Measurements from ENCODE around the gene FEM1A.
"Not testable (repeated sequence)": the region's sequence is repeated elsewhere in the genome, so short reads cannot be mapped to it uniquely, and the experiment has no call there.

Gene FEM1A

DNA sequence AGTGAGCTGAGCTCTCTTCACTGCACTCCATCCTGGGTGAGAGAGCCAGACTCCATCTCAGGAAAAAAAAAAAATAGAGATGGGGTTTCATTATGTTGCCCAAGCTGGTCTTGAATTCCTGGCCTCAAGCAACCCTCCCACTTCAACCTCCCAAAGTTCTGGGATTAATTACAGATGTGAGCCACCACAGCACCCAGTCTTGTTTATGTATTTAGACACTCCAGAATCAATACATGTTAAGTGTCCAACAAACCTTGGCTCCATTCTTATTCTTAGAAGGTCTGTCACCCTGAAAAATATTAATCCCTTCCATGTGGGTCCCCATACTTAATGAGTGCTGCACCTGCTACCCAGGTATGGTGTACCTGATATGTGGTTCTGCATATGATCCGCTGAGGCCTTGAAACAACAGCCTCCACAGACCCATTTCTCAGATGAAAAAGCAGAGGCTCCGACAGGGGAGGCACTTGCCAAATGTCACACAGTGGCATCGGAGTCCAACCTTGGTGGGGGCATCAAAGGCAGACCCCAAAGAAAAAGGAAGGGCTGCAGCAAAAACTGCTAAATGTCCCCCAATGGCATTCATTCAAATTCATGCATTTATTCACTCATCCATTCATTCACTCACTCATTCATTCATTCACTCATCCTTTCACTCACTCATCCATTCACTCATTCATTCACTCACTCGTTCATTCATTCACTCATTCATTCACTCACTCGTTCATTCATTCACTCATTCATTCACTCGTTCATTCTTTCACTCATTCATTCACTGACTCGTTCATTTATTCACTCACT, 23.3 kb downstream of the FEM1A start:
- DNase-seq (ENCODE audit: low read depth): no peak

DNA sequence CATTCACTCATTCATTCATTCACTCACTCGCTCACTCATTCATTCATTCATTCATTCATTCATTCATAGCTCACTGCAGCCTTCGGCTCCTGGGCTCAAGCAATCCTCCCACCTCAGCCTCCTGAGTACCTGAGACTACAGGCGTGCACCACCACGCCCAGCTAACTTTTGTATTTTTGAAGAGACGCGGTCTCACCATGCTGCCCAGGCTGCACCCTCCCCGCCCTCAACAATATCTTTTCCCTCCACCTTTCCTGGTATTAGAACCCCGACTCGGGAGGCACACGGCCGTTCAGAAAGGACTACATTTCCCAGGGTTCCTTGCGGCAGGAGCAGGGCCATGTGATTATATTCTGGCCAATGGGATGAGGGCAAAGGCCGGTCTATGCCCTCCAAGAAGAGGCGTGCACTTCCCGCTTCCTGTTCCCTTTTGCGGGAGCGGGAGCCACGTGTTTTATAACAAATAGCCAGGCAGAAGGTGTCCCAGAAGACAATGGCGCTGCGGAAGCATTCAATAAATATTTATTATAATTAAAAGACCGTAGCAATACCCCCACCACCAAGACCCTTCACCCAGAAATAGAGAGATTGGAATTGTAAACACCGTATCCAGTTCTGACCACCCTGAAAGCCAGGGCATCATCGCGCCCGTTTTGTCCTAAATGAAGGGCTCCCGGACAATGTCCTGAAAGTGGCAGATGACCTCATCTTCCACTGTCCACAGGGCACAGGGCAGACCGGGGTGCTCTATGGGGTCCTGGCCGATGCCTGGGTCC, 24.1 kb downstream of the FEM1A start:
- DNase-seq (ENCODE audit: low read depth): peak; percentile 91

DNA sequence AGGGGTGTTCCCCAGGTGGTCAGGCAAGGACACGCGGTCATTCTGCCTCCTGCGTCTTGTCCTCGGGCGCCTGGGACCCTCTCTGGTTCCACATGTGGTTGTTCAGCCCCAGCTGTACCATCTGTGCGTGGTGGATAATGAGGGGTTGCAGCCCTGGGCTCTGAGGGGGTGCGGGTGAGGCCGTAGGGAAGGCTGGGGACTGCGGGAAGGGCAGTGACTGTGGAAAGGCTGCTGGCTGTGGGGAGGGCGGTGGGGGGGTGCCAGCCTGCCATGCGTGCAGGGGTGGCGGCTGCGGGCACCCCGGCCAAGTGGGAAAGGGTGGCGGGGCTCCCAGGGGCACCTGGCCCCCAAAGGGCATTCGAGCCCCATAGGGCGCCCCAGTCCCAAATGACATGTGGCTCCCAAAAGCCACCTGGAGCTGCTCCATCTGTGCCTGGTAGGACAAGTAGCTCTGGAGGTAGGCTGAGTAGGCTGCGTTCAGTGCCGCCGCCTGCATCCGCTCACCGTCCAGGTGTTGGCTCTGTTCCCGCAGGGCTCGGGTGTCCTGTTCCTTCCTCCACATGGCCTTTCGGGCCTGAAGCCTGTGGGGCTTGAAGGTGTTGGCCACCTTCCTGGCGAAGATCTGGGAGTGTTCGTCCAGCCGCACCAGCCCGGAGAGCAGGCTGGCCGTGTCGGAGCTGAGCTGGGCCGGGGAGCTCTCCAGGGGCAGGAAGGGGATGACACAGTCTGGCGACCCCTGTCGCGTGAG, 24.8 kb downstream of the FEM1A start:
- no peak for DNase-seq (ENCODE audit: low read depth)

DNA sequence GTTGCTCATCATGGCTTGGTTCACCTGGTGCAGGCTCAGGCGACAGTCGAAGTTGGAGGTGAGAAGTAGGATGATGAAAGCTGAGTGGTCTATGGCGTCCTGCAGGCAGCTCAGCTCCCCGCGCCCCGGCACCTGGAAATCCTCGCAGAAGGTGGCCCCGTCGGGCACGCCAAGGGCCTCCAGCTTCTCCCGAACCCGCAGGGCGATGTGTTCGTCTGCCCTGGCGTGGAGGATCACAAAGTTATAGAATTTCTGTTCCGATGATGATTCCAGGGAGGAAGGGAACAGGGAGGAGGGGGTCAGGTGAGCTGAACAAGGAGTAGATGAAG, 25.4 kb downstream of the FEM1A start:
- no peak for DNase-seq (ENCODE audit: low read depth)

DNA sequence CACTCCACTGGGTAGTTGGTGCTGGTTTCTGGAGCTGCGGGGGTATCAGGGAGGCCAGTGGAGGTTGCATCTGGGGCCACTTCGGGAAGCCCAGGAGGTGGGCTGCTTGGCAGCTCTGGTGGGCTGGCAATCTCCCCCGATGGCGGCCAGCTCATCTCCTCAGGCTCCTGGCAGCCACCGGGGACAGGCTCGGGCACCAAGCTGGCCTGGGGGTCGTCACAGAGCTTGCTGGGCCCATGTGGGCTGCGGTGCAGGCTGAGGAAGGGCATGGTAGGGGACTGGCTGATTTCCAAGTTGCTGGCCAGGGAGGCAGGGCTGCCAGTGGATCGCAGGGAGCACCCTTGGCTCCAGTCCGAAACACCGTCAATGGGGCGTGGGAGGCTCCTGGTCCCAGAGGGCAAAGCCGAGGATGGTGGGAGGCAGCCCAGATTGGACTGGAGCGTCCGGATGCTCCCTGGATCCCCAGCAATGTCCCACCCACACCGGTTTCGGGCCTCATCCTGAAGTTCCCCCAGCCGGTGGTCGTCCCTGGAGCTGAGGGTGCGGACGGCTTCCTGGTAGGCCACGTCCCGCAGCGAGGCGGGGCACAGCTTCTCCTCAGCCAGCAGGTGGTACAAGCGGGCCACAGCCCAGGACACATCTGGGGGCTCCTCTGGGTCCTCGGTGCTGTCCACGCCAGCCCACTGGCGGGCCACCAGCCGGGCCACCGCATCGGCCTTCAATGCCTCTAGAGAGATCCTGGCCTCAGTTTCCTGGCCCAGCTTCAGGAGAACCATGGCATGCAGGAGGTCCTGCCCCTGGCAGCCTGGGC, 26.1 kb downstream of the FEM1A start:
- DNase-seq (ENCODE audit: low read depth): no peak

DNA sequence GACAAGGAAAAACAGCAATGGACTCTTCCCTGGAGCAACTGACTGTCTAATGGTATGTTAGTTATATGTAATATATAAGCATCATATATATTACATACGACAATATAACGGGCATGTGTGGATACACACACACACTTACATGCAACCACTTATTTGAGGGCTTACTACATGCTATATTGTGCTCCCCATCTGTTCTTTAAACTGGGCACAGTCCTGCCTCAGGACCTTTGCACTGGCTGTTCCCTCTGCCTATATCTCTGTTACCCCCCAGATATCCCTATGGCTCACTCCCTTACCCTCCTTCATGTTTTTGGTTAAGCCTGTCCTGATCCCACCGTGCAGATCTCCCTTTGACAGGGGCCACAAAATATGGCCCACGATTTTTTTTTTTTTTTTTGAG, 29.7 kb downstream of the FEM1A start:
- no peak for DNase-seq (ENCODE audit: low read depth)

DNA sequence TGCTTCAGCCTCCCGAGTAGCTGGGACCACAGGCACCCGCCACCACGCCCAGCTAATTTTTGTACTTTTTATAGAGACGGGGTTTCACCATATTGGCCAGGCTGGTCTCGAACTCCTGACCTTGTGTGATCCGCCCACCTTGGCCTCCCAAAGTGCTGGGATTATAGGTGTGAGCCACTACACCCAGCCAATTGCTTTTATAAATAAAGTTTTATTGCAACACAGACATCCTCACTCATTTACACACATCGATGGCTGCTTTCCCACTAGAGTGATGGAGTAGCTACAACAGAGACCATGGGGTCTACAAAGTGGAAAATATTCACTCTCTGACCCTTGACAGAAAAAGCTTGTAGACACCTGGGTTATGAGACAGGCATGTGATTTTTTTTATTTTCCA, 30.8 kb downstream of the FEM1A start:
- not testable (repeated sequence) for DNase-seq (ENCODE audit: low read depth)

DNA sequence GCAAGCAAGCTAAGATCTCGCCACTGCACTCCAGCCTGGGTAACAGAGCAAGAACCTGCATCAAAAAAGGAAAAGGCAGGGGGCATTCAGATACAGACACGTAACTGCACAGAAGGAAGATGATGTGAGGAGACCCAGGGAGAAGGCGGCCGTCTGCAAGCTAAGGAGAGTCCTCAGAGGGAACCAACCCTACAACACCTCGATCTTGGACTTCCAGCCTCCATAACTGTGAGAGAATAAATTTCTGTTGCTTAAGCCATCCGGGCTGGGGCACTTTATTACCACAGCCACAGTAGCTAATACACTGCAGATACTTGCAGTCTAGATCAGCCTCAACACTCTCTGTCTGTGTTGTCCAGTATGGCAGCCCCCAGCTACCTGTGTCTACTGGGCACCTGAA, 32.0 kb downstream of the FEM1A start:
- DNase-seq (ENCODE audit: low read depth): no peak

DNA sequence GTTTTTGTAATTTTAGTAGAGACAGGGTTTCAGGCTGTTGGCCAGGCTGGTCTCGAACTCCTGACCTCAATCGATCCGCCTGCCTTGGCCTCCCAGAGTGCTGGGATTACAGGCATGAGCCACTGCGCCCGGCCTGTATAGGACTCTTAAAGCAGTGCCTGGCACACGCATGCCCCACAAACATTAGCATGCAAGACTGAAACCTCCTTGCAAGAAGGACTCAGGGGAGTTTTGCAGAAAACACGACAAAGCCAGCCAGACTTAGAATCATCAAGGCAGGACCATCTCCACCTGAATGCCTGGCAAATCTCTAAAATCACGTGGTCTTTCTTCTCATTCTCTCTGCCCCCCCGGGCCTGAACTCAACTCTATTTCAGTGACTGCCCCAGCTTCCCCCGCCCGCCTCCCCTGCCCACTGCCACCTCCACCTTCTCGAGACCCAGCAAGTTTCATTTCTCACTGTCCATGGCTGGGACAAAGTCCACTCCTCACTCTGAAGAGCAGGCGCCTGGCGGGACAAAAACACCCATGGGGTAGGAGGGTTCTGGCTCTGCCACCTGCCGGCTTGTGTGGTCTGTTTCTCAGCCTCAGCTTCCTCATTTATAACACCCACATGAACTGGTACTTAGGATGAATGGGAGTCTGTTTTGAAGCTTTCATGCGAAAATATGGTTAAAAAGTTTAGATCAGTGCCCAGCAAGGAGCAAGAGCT, 37.6 kb downstream of the FEM1A start:
- DNase-seq (ENCODE audit: low read depth): no peak

DNA sequence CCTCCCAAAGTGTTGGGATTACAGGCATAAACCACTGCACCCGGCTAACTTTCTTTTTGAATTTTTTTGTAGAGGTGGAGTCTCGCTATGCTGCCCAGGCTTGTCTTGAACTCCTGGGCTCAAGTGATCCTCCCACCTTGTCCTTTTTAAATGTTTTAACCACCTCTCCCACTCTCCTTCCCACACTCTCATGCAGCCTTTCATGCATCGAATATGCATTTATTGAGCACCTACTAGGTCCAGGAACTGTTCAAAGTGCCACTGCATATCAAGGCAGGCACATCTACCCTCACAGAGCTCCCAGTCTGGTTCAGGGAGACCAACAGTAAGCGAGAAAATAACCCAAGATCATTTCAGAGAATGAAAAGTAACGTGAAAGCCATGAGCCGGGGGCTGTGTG, 38.8 kb downstream of the FEM1A start:
- DNase-seq (ENCODE audit: low read depth): no peak

DNA sequence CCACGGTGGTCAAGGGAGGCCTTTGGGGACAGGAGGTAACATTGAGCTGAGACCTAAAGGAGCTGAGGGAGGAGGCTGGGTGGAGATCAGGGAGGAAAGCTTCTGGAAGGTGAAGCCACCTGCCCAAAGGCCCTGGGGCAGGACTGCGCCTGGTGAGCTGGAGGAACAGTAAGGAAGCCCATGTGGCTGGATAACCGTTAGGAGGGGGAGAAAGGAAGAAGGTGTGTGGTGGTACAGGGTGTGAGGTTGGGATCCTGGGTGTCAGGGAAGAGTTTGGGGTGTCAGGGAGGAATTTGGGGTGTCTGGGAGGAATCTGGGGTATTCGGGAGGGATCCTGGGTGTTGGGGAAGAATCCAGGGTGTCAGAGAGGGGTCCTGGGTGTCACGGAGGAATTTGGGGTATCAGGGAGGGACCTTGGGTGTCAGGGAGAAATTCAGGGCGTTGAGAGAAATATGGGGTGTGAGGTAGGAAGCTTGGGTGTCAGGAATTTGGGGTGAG, 39.3 kb downstream of the FEM1A start:
- DNase-seq (ENCODE audit: low read depth): no peak

DNA sequence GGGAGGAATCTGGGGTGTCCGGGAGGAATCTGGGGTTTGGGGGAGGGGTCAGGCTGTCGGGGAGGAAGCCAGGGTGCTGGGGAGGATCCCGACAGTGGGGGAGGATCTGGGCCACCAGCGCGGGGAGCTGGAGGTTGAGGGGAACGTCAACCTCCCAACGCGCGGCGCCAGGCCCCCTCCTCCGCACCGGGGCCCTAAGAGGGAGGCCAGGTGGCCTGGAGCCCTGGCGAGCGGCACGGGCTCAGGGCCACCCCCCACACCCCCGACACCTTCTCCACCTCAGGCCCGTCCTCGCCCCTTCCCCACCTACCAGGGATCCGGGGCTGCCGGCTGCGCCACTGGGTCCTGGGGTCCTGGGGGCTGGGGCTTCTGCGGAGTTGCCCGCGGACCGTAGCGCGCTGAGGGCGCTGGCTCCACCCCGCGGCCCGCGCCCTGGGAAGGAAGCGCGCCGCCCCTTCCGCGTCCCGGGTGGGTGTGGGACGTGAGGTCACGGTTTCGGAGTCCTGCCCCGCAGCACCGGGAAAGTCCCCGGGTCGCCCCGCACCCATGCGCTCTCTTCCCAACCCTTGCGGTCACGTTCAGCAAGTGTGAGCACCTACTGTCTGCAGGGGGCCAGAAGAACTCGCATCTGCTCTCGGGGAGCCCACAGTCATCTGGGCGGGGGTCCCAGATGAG, 39.9 kb downstream of the FEM1A start, which contains the start of gene TICAM1:
Gene TICAM1, minus strand, starts transcription at position 409 of the 675 bp plus-strand sequence. CDS start 13,335 bp downstream, outside the sequence.
- DNase-seq (ENCODE audit: low read depth): peak; percentile 76

DNA sequence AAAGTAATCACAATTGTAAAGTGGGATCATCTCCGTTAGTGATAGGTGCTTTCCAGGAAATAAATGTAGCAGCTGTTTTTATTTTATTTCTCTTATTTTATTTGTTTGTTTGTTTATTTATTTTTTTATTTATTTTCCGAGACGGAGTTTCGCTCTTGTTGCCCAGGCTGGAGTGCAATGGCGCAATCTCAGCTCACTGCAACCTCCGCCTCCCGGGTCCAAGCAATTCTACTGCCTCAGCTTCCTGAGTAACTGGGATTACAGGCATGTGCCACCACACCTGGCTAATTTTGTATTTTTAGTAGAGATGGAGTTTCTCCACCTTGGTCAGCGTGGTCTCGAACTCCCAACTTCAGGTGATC, 40.4 kb downstream of the FEM1A start:
- not testable (repeated sequence) for DNase-seq (ENCODE audit: low read depth)

DNA sequence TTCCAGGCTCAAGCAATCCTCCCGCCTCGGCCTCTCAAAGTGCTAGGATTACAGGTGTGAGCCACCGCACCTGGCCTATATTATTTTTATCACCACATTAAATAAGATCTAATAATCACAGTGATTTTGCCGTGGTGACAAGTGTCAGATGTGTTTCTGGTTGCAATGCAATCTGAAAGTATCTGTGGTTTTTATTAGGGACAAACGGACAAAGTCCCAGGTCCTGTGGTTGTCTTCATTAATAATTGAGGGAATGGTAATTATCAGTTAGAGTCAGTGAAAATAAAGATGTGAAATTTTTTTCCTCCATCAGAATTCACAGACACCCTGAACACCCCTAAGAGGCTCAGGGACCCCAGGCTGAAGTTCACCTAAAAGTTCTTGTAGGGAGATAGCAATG, 41.2 kb downstream of the FEM1A start:
- DNase-seq (ENCODE audit: low read depth): no peak

DNA sequence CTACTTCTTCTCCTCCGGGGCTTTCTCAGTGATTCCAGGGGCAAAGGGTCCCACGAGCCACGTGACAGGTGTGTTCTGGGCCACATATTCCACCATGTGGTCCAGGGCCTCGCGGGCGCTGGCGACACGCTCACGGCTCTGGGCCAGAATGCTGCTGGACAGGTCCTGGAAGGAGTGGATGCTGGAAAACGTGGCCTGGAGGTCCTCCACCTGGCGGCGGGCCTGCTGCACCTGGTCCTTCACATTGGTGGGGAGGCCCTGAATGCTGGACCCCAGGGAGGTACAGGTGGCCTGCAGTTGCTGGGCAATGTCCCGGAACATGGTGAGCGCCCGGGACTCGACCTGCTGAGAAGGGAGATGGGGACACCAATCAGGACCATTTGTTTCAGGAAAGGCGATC, 47.7 kb downstream of the FEM1A start:
- DNase-seq (ENCODE audit: low read depth): no peak

DNA sequence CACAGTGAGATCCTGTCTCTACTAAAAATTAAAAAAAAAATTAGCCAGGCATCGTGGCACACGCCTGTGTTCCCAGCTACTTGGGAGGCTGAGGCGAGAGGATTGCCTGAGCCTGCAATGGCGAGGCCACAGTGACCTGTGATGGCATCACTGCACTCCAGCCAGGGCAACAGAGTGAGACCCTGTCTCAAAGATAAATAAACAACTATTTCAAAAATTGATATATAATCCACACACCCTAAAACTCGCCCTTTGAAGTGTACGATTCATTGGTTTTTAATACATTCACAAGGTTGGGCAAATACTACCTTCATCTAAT, 52.1 kb downstream of the FEM1A start:
- DNase-seq (ENCODE audit: low read depth): no peak

DNA sequence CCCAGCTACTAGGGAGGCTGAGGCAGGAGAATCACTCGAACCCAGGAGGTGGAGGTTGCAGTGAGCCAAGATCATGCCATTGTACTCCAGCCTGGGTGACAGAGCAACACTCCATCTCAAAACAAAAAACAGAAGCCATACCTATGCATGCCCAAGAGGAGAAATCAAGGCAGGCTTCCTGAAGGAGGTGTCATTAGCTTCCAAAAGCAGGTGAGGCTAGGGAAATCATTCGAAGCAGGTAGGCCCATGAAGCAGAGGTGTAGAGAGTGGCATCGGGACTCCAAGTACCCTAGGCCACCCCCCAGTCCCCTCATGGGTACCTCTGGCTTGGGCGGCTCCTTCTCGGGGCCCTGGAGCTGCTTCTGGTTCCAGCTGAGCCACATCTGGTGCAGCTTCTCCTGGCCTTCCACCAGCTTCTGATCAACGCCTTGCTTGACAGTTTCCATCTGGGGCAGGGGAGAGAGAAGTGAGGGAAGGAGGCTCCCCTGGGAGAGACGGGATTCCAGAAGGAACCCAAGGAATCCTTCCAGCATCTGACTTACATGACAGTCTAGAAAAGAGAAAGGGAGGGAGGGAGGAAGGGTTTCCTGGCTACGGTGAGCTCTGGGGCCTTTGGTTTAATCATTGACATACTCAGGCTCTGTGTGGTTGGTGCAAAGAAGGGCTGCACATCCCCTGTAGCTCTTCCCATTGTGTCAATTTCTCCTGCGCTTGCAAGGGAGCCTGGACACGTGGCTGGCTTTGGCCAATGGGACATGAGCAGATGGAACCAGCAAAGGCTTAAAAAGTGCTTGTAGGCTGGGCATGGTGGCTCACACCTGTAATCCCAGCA, 53.0 kb downstream of the FEM1A start:
- DNase-seq (ENCODE audit: low read depth): no peak

DNA sequence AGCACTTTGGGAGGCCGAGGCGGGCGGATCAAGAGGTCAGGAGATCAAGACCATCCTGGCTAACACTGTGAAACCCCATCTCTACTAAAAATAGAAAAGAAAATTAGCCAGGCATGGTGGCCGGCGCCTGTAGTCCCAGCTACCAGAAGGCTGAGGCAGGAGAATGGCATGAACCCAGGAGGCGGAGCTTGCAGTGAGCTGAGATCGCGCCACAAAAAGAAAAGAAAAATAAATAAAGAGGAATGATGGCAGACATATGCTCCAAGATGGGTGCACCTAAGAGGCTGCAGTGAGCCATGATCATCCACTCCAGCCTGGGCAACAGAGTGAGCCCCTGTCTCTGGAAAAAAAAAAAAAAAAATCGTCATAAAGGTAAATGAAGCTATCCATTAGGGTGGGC, 54.4 kb downstream of the FEM1A start:
- DNase-seq (ENCODE audit: low read depth): peak; percentile 54

DNA sequence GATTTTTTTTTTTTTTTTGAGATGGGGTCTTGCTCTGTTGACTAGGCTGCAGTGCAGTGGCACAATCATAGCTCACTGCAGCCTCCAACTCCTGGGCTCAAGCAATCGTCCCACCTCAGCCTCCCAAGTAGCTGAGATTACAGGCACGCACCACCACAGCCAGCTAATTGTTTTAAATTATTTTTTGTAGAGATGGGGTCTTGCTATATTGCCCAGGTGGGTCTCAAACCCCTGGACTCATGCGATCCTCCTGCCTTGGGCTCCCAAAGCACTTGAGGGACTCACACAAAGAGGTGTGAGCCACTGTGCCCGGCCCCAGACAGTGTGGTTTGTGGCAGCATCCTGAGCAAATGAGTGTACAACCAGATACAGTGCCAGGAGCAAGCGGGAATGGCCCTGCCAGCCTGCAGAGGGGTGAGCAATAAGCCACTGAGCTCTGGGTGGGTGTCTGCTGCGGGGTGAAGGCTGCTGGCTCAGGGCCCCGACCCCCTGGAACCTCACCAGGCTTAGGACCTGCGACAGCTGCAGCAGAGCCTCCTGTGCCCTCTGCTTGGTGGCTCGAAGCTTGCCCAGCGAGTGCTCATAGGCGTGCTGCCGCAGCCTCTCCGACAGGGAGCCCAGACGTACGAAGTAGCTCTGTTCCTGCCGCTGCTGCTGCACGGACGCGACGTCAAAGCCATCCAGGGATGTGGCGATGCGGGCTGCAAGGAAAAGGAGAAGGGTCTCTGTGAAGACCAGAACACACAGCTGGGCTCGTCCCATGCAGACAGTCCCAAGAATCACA, 55.8 kb downstream of the FEM1A start:
- no peak for DNase-seq (ENCODE audit: low read depth)
